ENCODE measurements around the gene UBASH3A. TPM values are rescaled to one million over a fixed set of nuclear protein-coding genes. Genes with fewer than 3 reads are reported as not detected.

UBASH3A gene
- total RNA-seq, 1 donor from 2014 or later = 1.5 TPM

DNA sequence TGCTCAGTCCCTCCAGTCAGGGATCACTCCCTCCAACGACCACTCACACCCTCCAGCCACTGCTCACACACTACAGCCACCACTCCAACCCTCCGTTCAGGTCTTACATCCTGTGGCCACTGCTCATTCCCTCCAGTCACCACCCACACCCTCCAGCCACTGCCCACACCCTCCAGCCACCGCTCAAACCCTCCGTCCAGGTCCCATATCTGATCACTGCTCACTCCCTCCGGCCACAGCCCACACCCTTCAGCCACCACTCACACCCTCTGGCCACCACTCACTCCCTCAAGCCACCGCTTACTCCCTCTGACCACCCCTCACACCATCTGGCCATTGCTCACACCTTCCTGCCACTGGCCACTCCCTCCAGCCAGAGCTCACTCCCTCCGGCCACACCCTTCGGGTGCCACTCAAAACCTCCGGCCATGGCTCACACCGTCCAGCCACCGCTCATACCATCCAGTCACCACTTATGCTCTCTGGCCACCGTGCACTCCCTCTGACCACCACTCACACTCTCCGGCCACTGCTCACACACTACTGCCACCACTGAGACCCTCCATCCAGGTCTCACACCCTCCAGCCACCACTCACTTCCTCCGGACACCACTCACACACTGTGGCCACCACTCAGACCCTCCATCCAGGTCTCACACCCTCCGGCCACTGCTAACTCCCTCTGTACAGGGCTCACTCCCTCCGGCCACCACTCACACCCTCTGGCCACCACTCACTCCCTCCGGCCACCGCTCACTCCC is 32.6 kb upstream of the UBASH3A start:
- Histone ChIP-seq H3K27ac (no peak overlapping the region), H3K27me3 (no peaks in the 10 kb centered on the region), H3K9me3 (no peaks in the 10 kb centered on the region), H3K4me3 (no peak overlapping the region), H3K4me1 (no peaks in the 10 kb centered on the region), H3K36me3 (no peaks in the 10 kb centered on the region)
- TF ChIP-seq, protein P1, sequence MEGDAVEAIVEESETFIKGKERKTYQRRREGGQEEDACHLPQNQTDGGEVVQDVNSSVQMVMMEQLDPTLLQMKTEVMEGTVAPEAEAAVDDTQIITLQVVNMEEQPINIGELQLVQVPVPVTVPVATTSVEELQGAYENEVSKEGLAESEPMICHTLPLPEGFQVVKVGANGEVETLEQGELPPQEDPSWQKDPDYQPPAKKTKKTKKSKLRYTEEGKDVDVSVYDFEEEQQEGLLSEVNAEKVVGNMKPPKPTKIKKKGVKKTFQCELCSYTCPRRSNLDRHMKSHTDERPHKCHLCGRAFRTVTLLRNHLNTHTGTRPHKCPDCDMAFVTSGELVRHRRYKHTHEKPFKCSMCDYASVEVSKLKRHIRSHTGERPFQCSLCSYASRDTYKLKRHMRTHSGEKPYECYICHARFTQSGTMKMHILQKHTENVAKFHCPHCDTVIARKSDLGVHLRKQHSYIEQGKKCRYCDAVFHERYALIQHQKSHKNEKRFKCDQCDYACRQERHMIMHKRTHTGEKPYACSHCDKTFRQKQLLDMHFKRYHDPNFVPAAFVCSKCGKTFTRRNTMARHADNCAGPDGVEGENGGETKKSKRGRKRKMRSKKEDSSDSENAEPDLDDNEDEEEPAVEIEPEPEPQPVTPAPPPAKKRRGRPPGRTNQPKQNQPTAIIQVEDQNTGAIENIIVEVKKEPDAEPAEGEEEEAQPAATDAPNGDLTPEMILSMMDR (IDR thresholded peaks at IDR 0.05) = no peak
- ATAC-seq (no peak), DNase-seq (no peak)
- intact Hi-C loops (cut with DNase I) = no loop called here

DNA sequence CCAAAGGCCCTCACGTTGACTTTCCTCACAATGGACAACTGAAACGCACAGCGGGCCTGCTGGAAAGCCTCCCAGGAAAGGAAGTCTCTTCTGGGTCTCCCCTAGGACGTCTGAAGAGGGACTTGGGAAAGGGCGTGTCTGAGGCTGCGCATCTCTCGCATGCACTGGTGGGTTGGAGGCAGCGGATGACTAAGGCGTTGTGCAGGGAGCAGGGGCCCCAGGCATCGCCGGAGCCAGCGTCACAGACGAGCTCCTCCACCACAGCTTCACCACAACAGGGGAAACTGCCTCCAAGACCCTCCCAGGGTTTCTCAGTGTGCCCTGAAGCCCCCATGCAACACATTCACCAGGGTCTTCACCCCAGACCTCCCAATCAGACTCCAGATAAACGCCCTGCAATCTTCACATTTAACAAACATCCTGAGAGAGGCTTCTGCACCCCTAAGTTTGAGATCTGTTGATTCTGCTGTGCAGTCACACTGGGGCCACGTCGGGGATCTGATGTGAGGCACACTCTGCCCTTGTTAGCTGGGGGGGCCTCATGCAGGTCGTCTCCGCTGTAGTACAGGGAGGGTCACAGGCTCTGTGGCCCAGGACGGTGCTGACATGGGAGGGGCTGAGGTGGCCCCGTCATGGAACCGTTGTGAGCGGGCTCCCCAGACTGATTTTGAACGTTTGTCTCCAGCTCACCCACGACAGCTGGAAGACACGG is 30.4 kb upstream of the UBASH3A start:
- DNase-seq (no peak), ATAC-seq (no peak)
- Histone ChIP-seq H3K9me3 (no peaks in the 10 kb centered on the region), H3K4me1 (no peaks in the 10 kb centered on the region), H3K27ac (no peak overlapping the region), H3K4me3 (no peak overlapping the region), H3K36me3 (no peaks in the 10 kb centered on the region), H3K27me3 (no peaks in the 10 kb centered on the region)
- TF ChIP-seq, protein P1 (IDR thresholded peaks at IDR 0.05) = no peak
- intact Hi-C loops (cut with DNase I) = no loop called here

DNA sequence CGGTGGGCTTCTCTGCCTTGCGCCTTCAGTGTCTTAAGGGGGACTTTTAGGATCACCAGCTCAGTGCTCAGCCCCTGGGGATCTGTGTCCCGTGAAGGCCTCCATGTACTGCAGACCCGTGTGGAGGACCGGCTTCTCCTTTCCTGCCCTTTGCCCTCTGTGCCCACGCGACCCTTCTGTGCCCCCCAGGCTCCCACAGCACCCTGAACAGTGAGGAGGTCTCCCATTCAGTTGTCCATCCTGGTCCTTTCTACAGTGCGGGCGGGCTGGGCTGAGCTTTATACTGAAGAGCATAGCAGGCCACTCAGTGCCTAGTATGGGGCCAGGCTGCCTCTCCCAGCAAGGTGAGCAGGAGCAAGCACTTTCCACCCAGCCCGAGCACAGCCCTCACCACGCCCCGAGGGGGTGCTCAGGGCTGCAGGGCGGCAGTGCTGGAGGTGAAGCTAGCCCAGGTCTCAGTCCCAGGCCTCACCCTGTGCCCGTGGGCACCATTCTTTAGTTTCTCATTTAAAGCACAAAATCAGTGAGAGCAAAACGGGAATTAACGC is 29.7 kb upstream of the UBASH3A start:
- Histone ChIP-seq H3K4me3 (no peak overlapping the region), H3K27me3 (no peaks in the 10 kb centered on the region), H3K9me3 (no peaks in the 10 kb centered on the region), H3K36me3 (no peaks in the 10 kb centered on the region), H3K4me1 (no peaks in the 10 kb centered on the region), H3K27ac (no peak overlapping the region)
- ATAC-seq (no peak), DNase-seq (no peak)
- TF ChIP-seq, protein P1 (IDR thresholded peaks at IDR 0.05) = no peak
- intact Hi-C loops (cut with DNase I) = no loop called here

DNA sequence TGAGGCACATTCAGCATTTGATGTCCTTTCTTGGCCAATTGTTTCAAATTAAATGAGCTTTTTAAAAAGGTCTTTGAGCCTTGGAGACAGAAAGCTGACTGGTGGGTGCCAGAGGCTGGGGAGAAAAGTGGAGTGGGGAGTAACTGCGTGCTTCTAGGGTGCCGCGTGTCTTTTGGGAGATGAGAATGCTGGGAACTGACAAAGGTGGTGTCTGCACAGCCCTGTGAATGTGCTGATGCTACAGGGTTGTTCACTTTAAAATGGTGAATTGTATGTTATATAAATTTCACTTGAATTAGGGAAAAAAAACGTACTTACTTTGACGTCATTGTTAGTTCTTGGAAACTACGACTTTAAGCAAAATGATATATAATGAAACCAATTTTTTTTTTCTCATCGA is 29.2 kb upstream of the UBASH3A start:
- H3K36me3 ChIP-seq = no peaks in the 10 kb centered on the region
- H3K9me3 ChIP-seq = no peaks in the 10 kb centered on the region
- no peak overlapping the region for H3K4me3 ChIP-seq
- H3K27me3 ChIP-seq = no peaks in the 10 kb centered on the region
- intact Hi-C loops (cut with DNase I) = no loop called here
- TF ChIP-seq, protein P1 (IDR thresholded peaks at IDR 0.05) = no peak
- ATAC-seq (no peak), DNase-seq (no peak)
- H3K4me1 ChIP-seq = no peaks in the 10 kb centered on the region
- no peak overlapping the region for H3K27ac ChIP-seq

DNA sequence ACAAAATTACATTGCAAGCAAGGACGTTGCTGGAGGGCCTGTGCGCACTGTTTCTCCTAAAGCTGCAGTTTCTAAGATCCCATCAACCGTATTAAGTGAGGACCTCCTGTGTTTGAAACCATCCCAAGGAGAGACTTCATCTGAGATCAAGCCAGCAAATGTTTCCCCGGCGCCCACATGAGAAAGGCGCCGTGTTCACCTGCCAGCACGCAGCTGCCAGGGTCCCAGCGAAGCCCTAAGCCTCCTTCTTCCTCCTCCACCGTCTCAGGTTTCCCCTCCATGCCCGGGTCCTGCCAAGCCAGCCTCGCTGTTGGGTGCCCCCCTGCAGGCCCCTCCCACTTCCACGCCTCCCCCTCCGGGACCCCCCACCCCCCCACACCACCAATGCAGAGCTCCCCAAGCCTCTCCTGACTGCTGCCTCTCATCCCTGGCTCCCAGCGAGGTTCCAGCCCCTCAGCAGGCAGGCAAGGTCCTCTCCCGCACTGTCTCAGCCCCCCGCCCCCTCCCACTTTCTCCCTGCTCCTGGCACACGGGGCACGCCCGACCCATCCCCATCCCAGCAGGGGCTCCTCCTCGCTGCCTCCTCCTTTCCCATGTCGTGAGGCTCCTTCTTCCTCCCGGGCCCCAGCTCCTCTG is 28.7 kb upstream of the UBASH3A start:
- Histone ChIP-seq H3K27ac (no peak overlapping the region), H3K36me3 (no peaks in the 10 kb centered on the region), H3K4me3 (no peak overlapping the region), H3K4me1 (no peaks in the 10 kb centered on the region), H3K9me3 (no peaks in the 10 kb centered on the region), H3K27me3 (no peaks in the 10 kb centered on the region)
- TF ChIP-seq, protein P1 (IDR thresholded peaks at IDR 0.05) = no peak
- intact Hi-C loops (cut with DNase I) = no loop called here
- ATAC-seq (no peak), DNase-seq (no peak)

All from upper lobe of right lung (tissue), 1 donor.